AG04450 (cell line): ENCODE data around the gene MSN. TPM values are rescaled to one million over a fixed set of nuclear protein-coding genes. Genes with fewer than 3 reads are reported as not detected.
"Not testable (repeated sequence)": the region's sequence is repeated elsewhere in the genome, so short reads cannot be mapped to it uniquely, and the experiment has no call there.

Experiments
- CTCF ChIA-PET: fragments of 300-600, 350-600 bp; formaldehyde crosslinking; extraction: SDS; loops from one replicate; lab custom pipeline; 2022; ENCODE audit warnings: antibody characterized with exemption, inconsistent platforms; lab: Charles Lee
- POLR2A ChIA-PET: fragments of 350-600 bp; formaldehyde crosslinking; extraction: SDS; loops from one replicate; lab custom pipeline; 2021; ENCODE audit warnings: antibody characterized with exemption, inconsistent platforms; lab: Yijun Ruan, JAX
- DNase-seq: peaks from one replicate; pipeline ENCODE4 v3.0.0-alpha.2; 2011; ENCODE audit warnings: low read depth, low spot score
- H3K27ac ChIP-seq: one replicate; pipeline ENCODE4 v1.5.1; 2012; ENCODE audit warnings: low read depth, low read length, control low read depth
- H3K27me3 ChIP-seq: one replicate; pipeline ENCODE4 v1.6.0; 2012; ENCODE audit warnings: low read length; ENCODE audit not compliant: control insufficient read depth, insufficient read depth
- H3K4me3 ChIP-seq: 2 replicates; pipeline ENCODE4 v1.5.1; 2011; ENCODE audit warnings: mild to moderate bottlenecking, low read depth, low read length, control low read depth
- H3K9me3 ChIP-seq: 2 replicates; pipeline ENCODE4 v1.5.1; 2012; ENCODE audit warnings: low read length; ENCODE audit not compliant: control insufficient read depth, insufficient read depth
- polyA plus RNA-seq: library from polyadenylated mRNA; depleted of rRNA; stranded (reverse); fragments of >200 nt; gene quantifications from 2 replicates; pipeline ENCODE4 v1.2.3, GENCODE V29; 2011
- TF ChIP-seq, protein P1 (sequence below): IDR thresholded peaks from 2 replicates; pipeline ENCODE4 v1.5.1; 2011; ENCODE audit warnings: low read depth, low read length, control low read depth, inconsistent platforms

The MSN gene
- polyA plus RNA-seq, 1 experiment: 493 TPM

DNA sequence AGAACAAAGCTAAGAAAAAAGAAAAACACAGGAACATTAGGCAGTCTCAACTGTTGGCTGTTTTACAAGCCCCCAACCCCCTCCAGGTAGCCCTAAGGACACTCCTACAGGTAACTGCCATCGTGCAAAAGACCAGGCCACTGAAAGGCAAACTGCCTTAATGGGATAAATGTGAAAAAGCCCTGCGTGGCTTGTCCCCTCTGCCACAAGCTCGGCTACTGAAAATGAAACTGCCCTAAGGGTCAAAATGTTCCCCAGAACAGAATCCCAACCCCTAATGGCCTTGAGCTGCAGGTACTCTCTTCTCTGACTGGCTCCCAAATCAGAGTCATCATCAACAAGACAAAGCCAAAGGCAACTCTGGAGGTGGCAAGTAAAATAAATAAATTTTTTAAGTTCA, 84.8 kb downstream of the MSN start:
- no peaks in the 10 kb centered on the region for H3K27me3 ChIP-seq
- POLR2A ChIA-PET: no interaction called here
- TF ChIP-seq, protein P1, sequence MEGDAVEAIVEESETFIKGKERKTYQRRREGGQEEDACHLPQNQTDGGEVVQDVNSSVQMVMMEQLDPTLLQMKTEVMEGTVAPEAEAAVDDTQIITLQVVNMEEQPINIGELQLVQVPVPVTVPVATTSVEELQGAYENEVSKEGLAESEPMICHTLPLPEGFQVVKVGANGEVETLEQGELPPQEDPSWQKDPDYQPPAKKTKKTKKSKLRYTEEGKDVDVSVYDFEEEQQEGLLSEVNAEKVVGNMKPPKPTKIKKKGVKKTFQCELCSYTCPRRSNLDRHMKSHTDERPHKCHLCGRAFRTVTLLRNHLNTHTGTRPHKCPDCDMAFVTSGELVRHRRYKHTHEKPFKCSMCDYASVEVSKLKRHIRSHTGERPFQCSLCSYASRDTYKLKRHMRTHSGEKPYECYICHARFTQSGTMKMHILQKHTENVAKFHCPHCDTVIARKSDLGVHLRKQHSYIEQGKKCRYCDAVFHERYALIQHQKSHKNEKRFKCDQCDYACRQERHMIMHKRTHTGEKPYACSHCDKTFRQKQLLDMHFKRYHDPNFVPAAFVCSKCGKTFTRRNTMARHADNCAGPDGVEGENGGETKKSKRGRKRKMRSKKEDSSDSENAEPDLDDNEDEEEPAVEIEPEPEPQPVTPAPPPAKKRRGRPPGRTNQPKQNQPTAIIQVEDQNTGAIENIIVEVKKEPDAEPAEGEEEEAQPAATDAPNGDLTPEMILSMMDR: no peak
- no peak overlapping the region for H3K27ac ChIP-seq
- CTCF ChIA-PET: no interaction called here
- H3K9me3 ChIP-seq: no peaks in the 10 kb centered on the region
- H3K4me3 ChIP-seq: no peak overlapping the region
- DNase-seq: no peak

DNA sequence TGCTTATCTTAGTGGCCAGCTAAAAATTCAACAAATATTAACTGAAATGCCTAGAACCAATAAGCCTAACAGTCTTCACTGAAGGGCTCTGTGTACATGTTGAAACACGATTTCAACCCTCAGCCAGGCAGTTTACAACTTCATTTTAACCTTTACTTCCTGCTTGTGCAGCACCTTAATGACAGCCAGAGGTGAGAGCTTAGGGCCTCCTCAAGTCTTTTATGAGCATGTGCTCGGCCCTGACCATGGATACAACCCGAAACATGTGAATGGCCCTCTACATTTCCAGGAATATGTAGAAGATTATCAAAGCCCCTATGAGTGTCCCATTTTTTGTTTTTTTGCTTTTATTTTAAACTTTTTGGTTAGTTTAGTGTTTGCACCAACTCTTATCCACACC, 88.3 kb downstream of the MSN start:
- POLR2A ChIA-PET: no interaction called here
- CTCF ChIA-PET: no interaction called here
- Histone ChIP-seq H3K27me3 (no peaks in the 10 kb centered on the region), H3K27ac (no peak overlapping the region), H3K4me3 (no peak overlapping the region), H3K9me3 (no peaks in the 10 kb centered on the region)
- DNase-seq: no peak
- TF ChIP-seq, protein P1: no peak

DNA sequence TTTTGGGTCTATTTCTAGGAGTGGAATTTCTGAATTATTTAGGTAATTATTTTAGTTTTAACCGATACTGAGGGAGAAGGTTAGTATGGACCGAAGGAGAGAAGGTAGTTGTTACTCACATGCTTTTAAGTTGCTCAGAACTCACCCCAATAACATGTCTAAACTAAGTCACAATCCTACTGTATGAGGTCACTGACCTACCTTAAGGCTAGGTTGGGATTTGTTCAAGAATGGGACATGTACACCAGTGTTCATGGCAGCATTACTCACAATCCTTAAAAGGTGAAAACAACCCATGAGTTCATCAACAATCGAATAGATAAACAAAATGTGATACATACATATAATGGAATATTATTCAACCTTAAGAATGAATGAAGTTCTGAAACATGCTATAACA, 90.5 kb downstream of the MSN start:
- ChIA-PET CTCF (no interaction called here), POLR2A (no interaction called here)
- no peak for DNase-seq
- no peaks in the 10 kb centered on the region for H3K9me3 ChIP-seq
- TF ChIP-seq, protein P1: no peak
- no peak overlapping the region for H3K4me3 ChIP-seq
- no peaks in the 10 kb centered on the region for H3K27me3 ChIP-seq
- no peak overlapping the region for H3K27ac ChIP-seq

DNA sequence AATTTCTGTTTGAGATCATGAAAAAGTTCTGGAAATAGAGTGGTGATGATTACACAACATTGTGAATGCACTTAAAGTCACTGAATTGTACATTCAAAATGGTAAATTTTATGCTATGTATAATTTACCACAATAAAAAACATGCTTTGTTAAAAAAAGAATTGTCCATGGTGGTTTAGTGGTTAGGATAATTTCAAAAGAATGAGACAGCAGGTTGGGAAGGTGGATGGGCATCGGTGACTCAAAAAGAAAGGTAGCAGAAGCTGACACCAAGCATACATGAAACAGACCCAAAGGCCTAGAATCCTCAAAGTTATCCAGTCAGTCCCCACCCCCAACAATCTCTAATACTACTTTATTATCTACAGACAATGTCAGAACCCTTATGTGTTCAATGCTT, 91.1 kb downstream of the MSN start:
- no peaks in the 10 kb centered on the region for H3K9me3 ChIP-seq
- TF ChIP-seq, protein P1: no peak
- ChIA-PET CTCF (no interaction called here), POLR2A (no interaction called here)
- no peak overlapping the region for H3K4me3 ChIP-seq
- no peak overlapping the region for H3K27ac ChIP-seq
- H3K27me3 ChIP-seq: no peaks in the 10 kb centered on the region
- no peak for DNase-seq

DNA sequence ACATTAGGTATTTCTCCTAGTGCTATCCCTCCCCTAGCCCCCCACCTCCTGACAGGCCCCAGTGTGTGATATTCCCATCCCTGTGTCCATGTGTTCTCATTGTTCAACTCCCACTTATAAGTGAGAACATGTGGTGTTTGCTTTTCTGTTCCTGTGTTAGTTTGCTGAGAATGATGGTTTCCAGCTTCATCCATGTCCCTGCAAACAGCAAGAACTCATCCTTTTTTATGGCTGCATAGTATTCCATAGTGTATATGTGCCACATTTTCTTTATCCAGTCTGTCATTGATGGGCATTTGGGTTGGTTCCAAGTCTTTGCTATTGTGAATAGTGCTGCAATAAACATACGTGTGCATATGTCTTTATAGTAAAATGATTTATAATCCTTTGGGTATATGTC, 92.1 kb downstream of the MSN start:
- H3K27me3 ChIP-seq, DNase-seq, POLR2A ChIA-PET, H3K27ac ChIP-seq, CTCF ChIA-PET, H3K9me3 ChIP-seq, H3K4me3 ChIP-seq: not testable (repeated sequence)
